Measurements from ENCODE around the gene SGMS1.
A peak's percentile ranks its signal among the peaks of the same experiment; 100 is the strongest.
"Not testable (repeated sequence)": the region's sequence is repeated elsewhere in the genome, so short reads cannot be mapped to it uniquely, and the experiment has no call there.

The SGMS1 gene

GRCh38 chr10:50506861-50507573 lies 116.7 kb downstream of the SGMS1 start:
- no peak for FAIRE-seq
- no peak for DNase-seq (ENCODE audit: insufficient read length, low spot score)
- no peak for TF ChIP-seq PAX5 (IDR thresholded peaks at IDR 0.05; ENCODE audit: insufficient read depth, low read length, severe bottlenecking)
- TF ChIP-seq POLR2A (IDR thresholded peaks at IDR 0.05; ENCODE audit: low read depth, low read length) = no peak
- no peak for TF ChIP-seq TAF1 (IDR thresholded peaks at IDR 0.05; ENCODE audit: low read depth, low read length)
- no peak for TF ChIP-seq SPI1 (IDR thresholded peaks at IDR 0.05; ENCODE audit: low read depth, low read length)
- no peak for TF ChIP-seq POU2F2 (IDR thresholded peaks at IDR 0.05; ENCODE audit: low read depth, low read length)
- no peak for TF ChIP-seq POLR2AphosphoS5 (IDR thresholded peaks at IDR 0.05; ENCODE audit: low read depth, low read length)

GRCh38 chr10:50504389-50504788 lies 119.4 kb downstream of the SGMS1 start:
- FAIRE-seq (no peak), DNase-seq (ENCODE audit: insufficient read length, low spot score) (no peak)
- TF ChIP-seq SPI1 (IDR thresholded peaks at IDR 0.05; ENCODE audit: low read depth, low read length) = no peak
- TF ChIP-seq PAX5 (IDR thresholded peaks at IDR 0.05; ENCODE audit: insufficient read depth, low read length, severe bottlenecking) = no peak
- TF ChIP-seq POU2F2 (IDR thresholded peaks at IDR 0.05; ENCODE audit: low read depth, low read length) = no peak
- no peak for TF ChIP-seq POLR2AphosphoS5 (IDR thresholded peaks at IDR 0.05; ENCODE audit: low read depth, low read length)

GRCh38 chr10:50503661-50504320 lies 120.0 kb downstream of the SGMS1 start:
- DNase-seq (ENCODE audit: insufficient read length, low spot score) = no peak
- no peak for TF ChIP-seq POLR2A (IDR thresholded peaks at IDR 0.05; ENCODE audit: low read depth, low read length)
- TF ChIP-seq POLR2AphosphoS5 (IDR thresholded peaks at IDR 0.05; ENCODE audit: low read depth, low read length) = no peak
- no peak for TF ChIP-seq POU2F2 (IDR thresholded peaks at IDR 0.05; ENCODE audit: low read depth, low read length)
- TF ChIP-seq SPI1 (IDR thresholded peaks at IDR 0.05; ENCODE audit: low read depth, low read length) = no peak
- FAIRE-seq = no peak

GRCh38 chr10:50503156-50503555 lies 120.6 kb downstream of the SGMS1 start:
- FAIRE-seq; DNase-seq (ENCODE audit: insufficient read length, low spot score): not testable (repeated sequence)

GRCh38 chr10:50501924-50502452 lies 121.8 kb downstream of the SGMS1 start:
- TF ChIP-seq POLR2A (IDR thresholded peaks at IDR 0.05; ENCODE audit: low read depth, low read length) = no peak
- 0 out of 2 replicates have a peak, but pooled peaks have one; percentile 9 for TF ChIP-seq SPI1 (IDR thresholded peaks at IDR 0.05; ENCODE audit: low read depth, low read length)
- FAIRE-seq (peak; percentile 65), DNase-seq (ENCODE audit: insufficient read length, low spot score) (no peak)

GRCh38 chr10:50501478-50501877 lies 122.3 kb downstream of the SGMS1 start:
- TF ChIP-seq POU2F2 (IDR thresholded peaks at IDR 0.05; ENCODE audit: low read depth, low read length) (no peak), SPI1 (IDR thresholded peaks at IDR 0.05; ENCODE audit: low read depth, low read length) (no peak), POLR2A (IDR thresholded peaks at IDR 0.05; ENCODE audit: low read depth, low read length) (no peak), PAX5 (IDR thresholded peaks at IDR 0.05; ENCODE audit: insufficient read depth, low read length, severe bottlenecking) (no peak), POLR2AphosphoS5 (IDR thresholded peaks at IDR 0.05; ENCODE audit: low read depth, low read length) (no peak)
- DNase-seq (ENCODE audit: insufficient read length, low spot score) (no peak), FAIRE-seq (no peak)

- peak; percentile 33 for FAIRE-seq
- TF ChIP-seq POU2F2 (IDR thresholded peaks at IDR 0.05; ENCODE audit: low read depth, low read length) = no peak
- no peak for TF ChIP-seq TAF1 (IDR thresholded peaks at IDR 0.05; ENCODE audit: low read depth, low read length)
- TF ChIP-seq PAX5 (IDR thresholded peaks at IDR 0.05; ENCODE audit: insufficient read depth, low read length, severe bottlenecking) = no peak
- no peak for TF ChIP-seq SPI1 (IDR thresholded peaks at IDR 0.05; ENCODE audit: low read depth, low read length)
- no peak for TF ChIP-seq POLR2A (IDR thresholded peaks at IDR 0.05; ENCODE audit: low read depth, low read length)
- TF ChIP-seq POLR2AphosphoS5 (IDR thresholded peaks at IDR 0.05; ENCODE audit: low read depth, low read length) = no peak
These were observed 125.3 kb downstream of the SGMS1 start for GRCh38 chr10:50498465-50498864.

GRCh38 chr10:50497758-50498157 lies 126.0 kb downstream of the SGMS1 start:
- FAIRE-seq = peak; percentile 74

More at GRCh38 chr10:50498465-50498864, 125.3 kb downstream of the SGMS1 start:
- DNase-seq (ENCODE audit: insufficient read length, low spot score) = no peak

GRCh38 chr10:50496228-50496627 lies 127.5 kb downstream of the SGMS1 start:
- DNase-seq (ENCODE audit: insufficient read length, low spot score) = no peak
- no peak for TF ChIP-seq PAX5 (IDR thresholded peaks at IDR 0.05; ENCODE audit: insufficient read depth, low read length, severe bottlenecking)
- TF ChIP-seq POU2F2 (IDR thresholded peaks at IDR 0.05; ENCODE audit: low read depth, low read length) = no peak
- TF ChIP-seq SPI1 (IDR thresholded peaks at IDR 0.05; ENCODE audit: low read depth, low read length) = no peak
- no peak for TF ChIP-seq POLR2AphosphoS5 (IDR thresholded peaks at IDR 0.05; ENCODE audit: low read depth, low read length)
- TF ChIP-seq POLR2A (IDR thresholded peaks at IDR 0.05; ENCODE audit: low read depth, low read length) = no peak
- TF ChIP-seq TAF1 (IDR thresholded peaks at IDR 0.05; ENCODE audit: low read depth, low read length) = no peak
- peak; percentile 57 for FAIRE-seq

More at GRCh38 chr10:50497758-50498157, 126.0 kb downstream of the SGMS1 start:
- no peak for DNase-seq (ENCODE audit: insufficient read length, low spot score)
- TF ChIP-seq POU2F2 (IDR thresholded peaks at IDR 0.05; ENCODE audit: low read depth, low read length) (no peak), TAF1 (IDR thresholded peaks at IDR 0.05; ENCODE audit: low read depth, low read length) (no peak)

GRCh38 chr10:50490241-50490640 lies 133.5 kb downstream of the SGMS1 start:
- no peak for FAIRE-seq
- no peak for TF ChIP-seq SPI1 (IDR thresholded peaks at IDR 0.05; ENCODE audit: low read depth, low read length)
- TF ChIP-seq POU2F2 (IDR thresholded peaks at IDR 0.05; ENCODE audit: low read depth, low read length) = no peak
- no peak for TF ChIP-seq PAX5 (IDR thresholded peaks at IDR 0.05; ENCODE audit: insufficient read depth, low read length, severe bottlenecking)
- TF ChIP-seq POLR2A (IDR thresholded peaks at IDR 0.05; ENCODE audit: low read depth, low read length) = no peak
- TF ChIP-seq TAF1 (IDR thresholded peaks at IDR 0.05; ENCODE audit: low read depth, low read length) = no peak
- TF ChIP-seq POLR2AphosphoS5 (IDR thresholded peaks at IDR 0.05; ENCODE audit: low read depth, low read length) = no peak
- no peak for DNase-seq (ENCODE audit: insufficient read length, low spot score)

GRCh38 chr10:50484550-50484949 lies 139.2 kb downstream of the SGMS1 start:
- DNase-seq (ENCODE audit: insufficient read length, low spot score); FAIRE-seq: not testable (repeated sequence)

Measured in GM12891 (cell line).